OCI-LY7 (cell line): ENCODE data around the gene TMEM72.

Source experiments
- EZH2phosphoT487 ChIP-seq: fragments of 200-600 bp; sonication (generic); IDR thresholded peaks from 2 replicates; pipeline ENCODE4 v1.6.1; 2018; ENCODE audit warnings: low read depth, borderline replicate concordance, mild to moderate bottlenecking, mixed run types, antibody characterized with exemption, low read length, moderate library complexity, mixed read lengths
- TF ChIP-seq, protein P1 (sequence below): fragments of 200-600 bp; sonication (generic); conservative IDR thresholded peaks from 2 replicates; pipeline ENCODE4 v1.5.1; 2014; ENCODE audit warnings: mild to moderate bottlenecking, antibody characterized with exemption, low read length, moderate library complexity, mixed read lengths

DNA sequence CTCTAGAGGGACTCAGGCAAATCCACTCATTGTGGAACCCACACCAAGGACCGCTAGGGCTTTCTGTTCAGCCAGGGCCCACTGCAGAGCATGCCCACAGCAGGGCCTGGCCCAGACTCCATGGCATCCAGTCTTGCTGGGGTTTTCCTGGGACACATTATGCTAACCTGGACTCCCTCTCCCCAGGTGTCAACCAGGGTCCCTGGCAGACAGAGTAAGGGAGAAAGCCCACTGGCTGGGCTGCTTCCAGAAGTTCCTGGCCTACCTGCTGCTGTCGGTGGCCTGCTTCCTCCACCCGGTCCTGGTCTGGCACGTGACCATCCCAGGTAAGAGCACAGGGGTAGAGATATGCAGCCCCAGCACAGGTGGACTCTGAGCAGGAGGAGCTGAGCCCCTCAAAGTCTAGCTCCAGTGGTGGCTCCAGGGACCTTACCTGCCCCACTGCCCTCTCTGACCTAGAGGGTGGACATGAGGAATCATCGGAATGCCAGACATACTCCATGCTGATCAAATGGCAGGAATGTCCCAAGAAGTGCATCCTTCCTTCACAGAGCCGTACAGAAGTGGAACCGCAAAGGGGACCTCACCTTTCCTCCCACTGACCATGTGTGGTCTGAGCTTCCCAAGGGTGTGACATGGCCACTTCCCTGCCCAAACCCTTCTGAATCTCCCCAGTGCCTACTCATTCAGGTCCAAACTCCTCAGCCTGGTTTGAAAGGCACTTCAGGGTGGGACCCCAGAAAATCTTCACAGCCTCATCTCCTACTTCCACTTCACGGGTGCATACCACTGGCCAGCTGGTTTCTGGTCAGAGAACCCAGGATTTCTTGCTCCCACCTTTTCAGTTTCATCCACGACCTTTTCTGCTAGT lies 22.5 kb downstream of the TMEM72 start:
- TF ChIP-seq, protein P1, sequence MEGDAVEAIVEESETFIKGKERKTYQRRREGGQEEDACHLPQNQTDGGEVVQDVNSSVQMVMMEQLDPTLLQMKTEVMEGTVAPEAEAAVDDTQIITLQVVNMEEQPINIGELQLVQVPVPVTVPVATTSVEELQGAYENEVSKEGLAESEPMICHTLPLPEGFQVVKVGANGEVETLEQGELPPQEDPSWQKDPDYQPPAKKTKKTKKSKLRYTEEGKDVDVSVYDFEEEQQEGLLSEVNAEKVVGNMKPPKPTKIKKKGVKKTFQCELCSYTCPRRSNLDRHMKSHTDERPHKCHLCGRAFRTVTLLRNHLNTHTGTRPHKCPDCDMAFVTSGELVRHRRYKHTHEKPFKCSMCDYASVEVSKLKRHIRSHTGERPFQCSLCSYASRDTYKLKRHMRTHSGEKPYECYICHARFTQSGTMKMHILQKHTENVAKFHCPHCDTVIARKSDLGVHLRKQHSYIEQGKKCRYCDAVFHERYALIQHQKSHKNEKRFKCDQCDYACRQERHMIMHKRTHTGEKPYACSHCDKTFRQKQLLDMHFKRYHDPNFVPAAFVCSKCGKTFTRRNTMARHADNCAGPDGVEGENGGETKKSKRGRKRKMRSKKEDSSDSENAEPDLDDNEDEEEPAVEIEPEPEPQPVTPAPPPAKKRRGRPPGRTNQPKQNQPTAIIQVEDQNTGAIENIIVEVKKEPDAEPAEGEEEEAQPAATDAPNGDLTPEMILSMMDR = no peak
- TF ChIP-seq EZH2phosphoT487 = no peak
